ENCODE data around the gene ELOA.
A peak's percentile ranks its signal among the peaks of the same experiment; 100 is the strongest.
"Not testable (repeated sequence)": the region's sequence is repeated elsewhere in the genome, so short reads cannot be mapped to it uniquely, and the experiment has no call there.

Gene ELOA

DNA sequence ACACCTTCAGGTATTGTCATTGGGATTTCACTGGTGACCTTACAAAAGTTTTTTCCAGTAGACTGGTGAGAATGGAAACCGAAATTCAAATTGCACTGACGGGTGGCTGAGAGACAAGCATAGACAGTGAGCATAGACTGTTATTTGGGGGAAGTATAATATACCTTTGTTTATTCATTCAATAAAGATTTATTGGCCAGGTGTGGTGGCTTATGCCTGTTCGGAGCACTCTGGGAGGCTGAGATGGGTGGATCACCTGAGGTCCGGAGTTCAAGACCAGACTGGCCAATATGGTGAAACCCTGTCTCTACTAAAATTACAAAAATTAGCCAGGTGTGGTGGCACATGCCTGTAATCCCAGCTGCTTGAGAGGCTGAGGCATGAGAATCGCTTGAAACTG is 10.0 kb upstream of the ELOA start:
- not testable (repeated sequence) for DNase-seq (ENCODE audit: low spot score)

DNA sequence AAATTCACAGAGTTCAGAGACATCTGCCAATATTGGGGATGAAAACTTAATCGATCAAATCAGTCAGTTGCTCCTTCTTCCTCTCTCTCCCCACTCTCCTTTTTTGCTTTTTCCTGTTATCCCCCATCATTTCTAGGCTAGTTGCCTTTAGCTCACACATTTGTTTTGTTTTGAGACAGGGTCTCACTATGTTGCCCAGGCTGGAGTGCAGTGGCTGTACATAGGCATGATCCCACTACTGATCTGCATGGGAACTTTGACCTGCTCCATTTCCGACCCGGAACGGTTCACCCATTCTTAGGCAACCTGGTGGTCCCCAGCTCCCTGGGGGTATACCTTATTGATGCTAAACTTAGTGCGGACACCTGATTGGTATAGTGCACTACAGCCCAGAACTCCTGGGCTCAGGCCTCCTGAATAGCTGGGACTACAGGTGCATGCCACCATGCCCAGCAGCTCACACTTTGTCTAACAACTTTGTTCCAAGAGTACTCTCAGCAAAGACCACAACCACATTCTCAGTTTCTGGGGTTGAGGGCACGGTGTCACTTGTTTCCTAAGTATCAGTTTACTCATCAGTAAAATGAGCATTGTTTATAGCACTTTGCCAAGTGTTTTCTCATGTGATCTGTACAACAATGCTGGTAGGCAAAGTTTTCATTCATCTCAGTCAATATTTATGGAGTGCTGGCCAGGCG is 6.7 kb upstream of the ELOA start:
- DNase-seq (ENCODE audit: low spot score) = no peak

- DNase-seq (ENCODE audit: low spot score) = no peak
Measured at GRCh38 chr1:23741609-23742008, 1.7 kb upstream of the ELOA start.

DNA sequence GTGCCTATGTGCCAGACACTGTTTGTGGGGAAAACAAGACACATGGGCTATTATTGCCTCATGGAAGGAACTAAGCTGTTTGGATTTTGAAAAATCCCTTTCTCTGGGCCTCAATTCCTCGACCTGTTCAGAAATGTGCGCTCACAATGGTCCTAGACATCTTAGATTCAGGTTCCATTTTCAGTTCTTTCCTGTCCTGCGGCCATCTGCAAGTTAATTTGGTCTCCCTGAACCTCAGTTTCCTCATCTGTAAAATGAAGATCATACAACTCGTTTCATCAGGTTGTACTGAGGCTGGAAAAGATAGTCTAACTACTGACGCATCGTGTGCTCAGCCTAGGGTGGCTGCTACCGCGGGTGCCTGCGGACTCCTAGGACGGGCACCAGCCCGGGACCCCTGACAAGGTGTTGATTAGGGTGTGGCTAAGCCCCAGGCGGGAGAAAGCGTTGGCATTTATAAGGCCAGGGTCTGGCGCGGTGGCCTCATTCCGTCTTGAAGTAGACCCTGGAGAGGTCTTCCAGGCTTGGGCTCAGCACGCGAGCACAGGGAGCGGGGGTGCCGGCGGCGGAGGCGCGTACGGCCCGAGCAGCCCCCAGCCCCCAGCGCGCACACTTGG is 493 bp upstream of the ELOA start:
- no peak for DNase-seq (ENCODE audit: low spot score)

DNA sequence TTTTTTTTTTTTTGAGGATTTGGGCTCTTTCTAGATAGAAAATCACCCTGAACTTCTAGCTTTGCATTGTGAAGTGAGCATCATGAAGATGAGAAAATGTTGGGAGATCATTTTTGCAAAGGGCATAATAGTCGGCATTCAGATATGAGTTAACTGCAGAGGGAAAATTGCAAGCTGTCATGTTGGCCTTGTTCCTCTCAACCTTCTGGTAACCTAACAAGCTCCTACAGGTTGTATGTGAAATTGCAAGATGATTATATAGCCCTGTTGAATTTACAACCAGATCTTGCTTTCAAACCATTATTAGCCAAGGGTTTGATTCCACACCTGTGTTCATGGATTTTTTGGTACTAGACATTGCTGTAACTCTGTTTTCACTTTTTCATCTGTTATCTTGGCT is 2.2 kb downstream of the ELOA start:
- no peak for DNase-seq (ENCODE audit: low spot score)

- no peak for DNase-seq (ENCODE audit: low spot score)
Measured at GRCh38 chr1:23748016-23748415, 4.7 kb downstream of the ELOA start.

DNA sequence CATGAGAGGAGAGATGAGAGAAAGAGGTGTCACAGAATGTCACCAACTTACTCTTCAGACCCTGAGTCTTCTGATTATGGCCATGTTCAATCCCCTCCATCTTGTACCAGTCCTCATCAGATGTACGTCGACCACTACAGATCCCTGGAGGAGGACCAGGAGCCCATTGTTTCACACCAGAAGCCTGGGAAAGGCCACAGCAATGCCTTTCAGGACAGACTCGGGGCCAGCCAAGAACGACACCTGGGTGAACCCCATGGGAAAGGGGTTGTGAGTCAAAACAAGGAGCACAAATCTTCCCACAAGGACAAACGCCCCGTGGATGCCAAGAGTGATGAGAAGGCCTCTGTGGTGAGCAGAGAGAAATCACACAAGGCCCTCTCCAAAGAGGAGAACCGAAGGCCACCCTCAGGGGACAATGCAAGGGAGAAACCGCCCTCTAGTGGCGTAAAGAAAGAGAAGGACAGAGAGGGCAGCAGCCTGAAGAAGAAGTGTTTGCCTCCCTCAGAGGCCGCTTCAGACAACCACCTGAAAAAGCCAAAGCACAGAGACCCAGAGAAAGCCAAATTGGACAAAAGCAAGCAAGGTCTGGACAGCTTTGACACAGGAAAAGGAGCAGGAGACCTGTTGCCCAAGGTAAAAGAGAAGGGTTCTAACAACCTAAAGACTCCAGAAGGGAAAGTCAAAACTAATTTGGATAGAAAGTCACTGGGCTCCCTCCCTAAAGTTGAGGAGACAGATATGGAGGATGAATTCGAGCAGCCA is 8.0 kb downstream of the ELOA start:
- DNase-seq (ENCODE audit: low spot score) = no peak

GRCh38 chr1:23751815-23752200 is 8.5 kb downstream of the ELOA start:
- no peak for DNase-seq (ENCODE audit: low spot score)

GRCh38 chr1:23752909-23753308 is 9.6 kb downstream of the ELOA start:
- DNase-seq (ENCODE audit: low spot score) = no peak

DNA sequence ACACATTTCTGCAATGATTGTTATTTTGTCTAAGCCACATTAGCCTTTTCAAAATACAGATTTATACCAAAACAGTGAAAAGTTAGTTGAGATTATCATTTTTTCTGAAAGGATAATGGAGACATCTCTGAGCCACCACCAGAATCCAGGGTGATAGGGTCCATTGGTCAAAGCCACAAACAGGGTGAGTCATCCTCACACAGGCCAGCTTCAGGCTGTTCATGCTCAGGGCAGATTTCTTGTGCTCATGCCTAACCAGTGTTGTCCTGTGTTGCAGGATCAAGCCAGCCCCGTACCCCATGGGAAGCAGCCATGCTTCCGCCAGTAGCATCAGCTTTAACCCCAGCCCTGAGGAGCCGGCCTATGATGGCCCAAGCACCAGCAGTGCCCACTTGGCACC is 13.4 kb downstream of the ELOA start:
- DNase-seq (ENCODE audit: low spot score) = no peak

DNA sequence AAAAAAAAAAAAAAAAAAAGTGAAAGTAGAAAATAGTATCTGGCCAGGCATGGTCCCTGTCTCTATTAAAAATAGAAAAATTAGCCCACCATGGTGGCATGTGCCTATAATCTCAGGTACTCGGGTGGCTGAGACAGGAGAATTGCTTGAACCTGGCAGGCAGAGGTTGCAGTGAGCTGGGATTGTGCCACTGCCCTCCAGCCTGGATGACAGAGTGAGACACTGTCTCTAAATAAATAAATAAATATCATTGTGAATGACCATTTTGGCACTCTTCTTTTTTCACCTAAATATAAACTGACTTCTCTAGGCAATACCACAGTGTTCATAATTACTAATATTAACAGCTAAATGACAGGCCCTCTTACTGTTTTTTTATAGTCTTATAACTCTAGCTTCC is 14.5 kb downstream of the ELOA start:
- DNase-seq (ENCODE audit: low spot score) = no peak

GRCh38 chr1:23759277-23759676 is 16.0 kb downstream of the ELOA start:
- no peak for DNase-seq (ENCODE audit: low spot score)

- DNase-seq (ENCODE audit: low spot score) = no peak
Measured at GRCh38 chr1:23763041-23763577, 19.8 kb downstream of the ELOA start.

DNA sequence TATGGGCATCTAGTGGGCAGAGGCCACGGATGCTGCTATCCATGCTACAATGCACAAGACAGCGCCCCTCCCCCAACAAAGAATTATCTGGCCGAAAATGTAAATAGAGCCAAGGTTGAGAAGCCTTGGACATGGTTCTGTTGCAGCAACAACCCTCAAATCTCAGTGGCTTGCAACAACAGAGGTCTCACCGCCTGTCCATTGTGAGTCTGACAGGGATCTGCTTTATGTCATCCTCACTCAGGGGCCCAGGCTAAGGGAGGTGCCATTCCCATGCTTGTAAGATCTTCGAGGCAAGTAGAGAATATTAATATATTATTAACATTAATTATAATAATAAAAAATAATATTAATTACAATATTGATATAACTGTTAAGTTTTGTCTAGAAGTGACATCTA is 25.5 kb downstream of the ELOA start:
- DNase-seq (ENCODE audit: low spot score) = no peak

GRCh38 chr1:23772049-23772853 is 29.0 kb downstream of the ELOA start:
- DNase-seq (ENCODE audit: low spot score) = peak; percentile 83

- no peak for DNase-seq (ENCODE audit: low spot score)
Measured at GRCh38 chr1:23772854-23773242, 29.6 kb downstream of the ELOA start.

DNA sequence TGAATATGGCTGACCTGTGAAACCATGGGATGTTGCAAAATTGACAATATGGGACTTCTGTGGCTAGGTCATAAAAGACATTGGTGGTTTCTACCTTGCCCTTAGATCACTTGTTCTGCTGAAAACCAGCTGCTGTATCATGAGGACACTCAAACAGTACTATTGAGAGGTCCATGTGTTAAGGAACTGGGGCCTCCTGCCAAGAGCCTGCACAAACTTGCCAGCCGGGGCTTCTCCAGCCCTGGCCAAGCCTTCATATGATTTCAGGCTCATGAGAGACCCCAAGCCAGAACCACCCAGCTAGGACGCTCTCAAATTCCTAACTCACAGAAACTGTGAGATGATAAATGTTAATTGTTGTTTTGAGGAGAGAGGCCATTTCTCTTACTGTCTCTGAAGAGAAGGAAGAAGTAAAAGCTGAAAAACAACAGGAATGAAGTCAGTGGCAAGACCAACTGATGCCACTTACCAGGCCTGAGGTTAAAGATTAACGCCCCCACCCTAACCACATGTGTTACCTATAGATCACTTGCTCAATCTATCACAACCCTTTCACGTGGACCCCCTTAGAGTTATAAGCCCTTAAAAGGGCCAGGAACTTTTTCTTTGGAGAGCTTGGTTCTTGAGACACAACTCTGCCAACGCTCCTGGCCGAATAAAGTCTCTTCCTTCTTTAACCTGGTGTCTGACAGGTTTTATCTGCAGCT is 31.1 kb downstream of the ELOA start:
- no peak for DNase-seq (ENCODE audit: low spot score)

GRCh38 chr1:23776217-23776616 is 32.9 kb downstream of the ELOA start:
- DNase-seq (ENCODE audit: low spot score) = no peak

DNA sequence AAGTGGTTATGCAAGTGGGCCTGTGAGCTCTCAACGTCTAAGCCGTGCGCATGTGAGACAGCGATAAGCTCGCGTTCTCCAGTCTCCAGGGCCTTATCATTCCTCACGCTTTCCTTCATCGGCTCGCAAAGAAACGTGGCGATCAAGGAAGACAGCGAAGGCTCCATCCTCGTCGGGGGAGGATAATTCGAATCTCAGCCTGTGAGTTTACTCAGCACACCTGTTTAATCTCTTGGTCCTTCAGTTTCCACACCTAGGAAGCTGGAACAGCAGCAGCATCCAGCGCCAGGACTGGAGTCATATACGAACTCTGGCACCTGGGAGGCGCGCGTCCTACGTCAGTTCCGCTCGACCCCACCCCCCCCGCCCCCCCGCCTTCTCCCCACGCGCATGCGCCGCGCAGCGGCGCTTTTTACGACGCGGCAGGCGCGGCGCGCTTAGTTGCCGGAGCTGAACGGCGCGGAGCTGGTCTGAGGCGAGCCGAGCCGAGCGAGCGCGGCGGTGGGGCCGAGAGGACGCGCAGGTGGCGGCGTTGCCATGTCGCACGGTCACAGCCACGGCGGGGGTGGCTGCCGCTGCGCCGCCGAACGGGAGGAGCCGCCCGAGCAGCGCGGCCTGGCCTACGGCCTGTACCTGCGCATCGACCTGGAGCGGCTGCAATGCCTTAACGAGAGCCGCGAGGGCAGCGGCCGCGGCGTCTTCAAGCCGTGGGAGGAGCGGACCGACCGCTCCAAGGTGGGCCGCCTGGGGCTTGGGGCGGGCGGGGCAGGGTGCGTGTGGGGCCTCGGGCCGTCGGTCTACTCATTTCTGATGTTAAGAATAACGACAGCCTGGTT is 34.9 kb downstream of the ELOA start, which contains the start of gene PITHD1:
Gene PITHD1, plus strand, starts transcription at position 440 of the 836 bp plus-strand sequence. Its CDS starts 98 bp downstream, at position 538.
- DNase-seq (ENCODE audit: low spot score) = peak; percentile 92

DNA sequence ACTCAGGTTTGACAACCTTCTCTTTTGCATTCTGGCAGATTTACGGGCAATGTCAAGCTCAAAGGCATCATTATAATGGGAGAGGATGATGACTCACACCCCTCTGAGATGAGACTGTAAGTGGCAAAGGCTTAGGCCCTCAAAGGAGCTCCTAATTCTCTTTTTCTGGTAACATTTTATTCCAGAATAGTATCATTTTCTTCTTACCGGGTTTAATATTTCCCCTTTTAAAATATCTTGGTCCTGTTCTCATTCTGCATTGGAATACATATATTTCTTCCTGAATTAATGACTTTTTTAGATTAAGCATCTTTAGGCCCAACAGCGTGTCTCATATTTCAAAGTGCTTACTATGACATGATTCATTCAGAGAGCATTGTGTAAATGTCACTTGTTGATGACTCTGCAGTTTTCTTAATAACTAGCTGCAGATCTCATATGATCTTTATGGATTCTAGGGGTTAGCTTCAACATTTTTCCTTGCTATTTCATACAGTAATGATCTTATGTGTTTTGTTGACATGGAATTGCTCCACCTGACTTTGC is 36.6 kb downstream of the ELOA start:
- no peak for DNase-seq (ENCODE audit: low spot score)

Measured in left forelimb (tissue), 1 donor.